Upper lobe of left lung (tissue), 6 donors: Measurements from ENCODE around the gene MT3. TPM values are rescaled to one million over a fixed set of nuclear protein-coding genes. Genes with fewer than 3 reads are reported as not detected.
"Not testable (repeated sequence)": the region's sequence is repeated elsewhere in the genome, so short reads cannot be mapped to it uniquely, and the experiment has no call there.

ENCODE experiments used
- ATAC-seq, 2 donors: fragments of 200-7000 bp; cut with Tn5 transposase; one replicate each; pipeline ENCODE4 v1.9.1; 2022; ENCODE audit warnings: mild to moderate bottlenecking in 2 of 2, moderate library complexity in 2 of 2; ENCODE audit not compliant: low FRiP score in 2 of 2
- DNase-seq, 2 donors: peaks; one replicate each; pipeline ENCODE4 v3.0.0-alpha.2; 2019 to 2020
- H3K27ac ChIP-seq, 4 donors: fragments of 200-600 bp; sonication (generic); one replicate each; pipeline ENCODE4 v1.5.1; 2016 to 2019
- H3K27me3 ChIP-seq, 4 donors: fragments of 200-600 bp; sonication (generic); one replicate each; pipeline ENCODE4 v1.5.1; 2017 to 2019
- H3K36me3 ChIP-seq, 4 donors: fragments of 200-600 bp; sonication (generic); one replicate each; pipeline ENCODE4 v1.5.1; 2016 to 2019
- H3K4me1 ChIP-seq, 4 donors: fragments of 200-600 bp; sonication (generic); one replicate each; pipeline ENCODE4 v1.5.1; 2018 to 2019
- H3K4me3 ChIP-seq, 4 donors: fragments of 200-600 bp; sonication (generic); one replicate each; pipeline ENCODE4 v1.5.1; 2017 to 2019; ENCODE audit warnings: mild to moderate bottlenecking in 2 of 4, moderate library complexity in 1 of 4
- H3K9me3 ChIP-seq, 4 donors: fragments of 200-600 bp; sonication (generic); one replicate each; pipeline ENCODE4 v1.5.1; 2018 to 2019
- CTCF ChIP-seq, 6 experiments: fragments of 450-650 bp in 4 of 6; fragments of 200-600 bp in 2 of 6; sonication (generic) in 2 of 6; IDR thresholded peaks; one replicate each; pipeline ENCODE4 v1.5.1; 2016 to 2019; ENCODE audit warnings: antibody characterized with exemption in 6 of 6
- EP300 ChIP-seq, 4 donors: sonication (generic); formaldehyde crosslinking; IDR thresholded peaks; one replicate each; pipeline ENCODE4 v1.5.1; 2017; ENCODE audit warnings: antibody characterized with exemption in 4 of 4, control low read depth in 2 of 4
- POLR2A ChIP-seq, 4 donors: fragments of 450-650 bp; IDR thresholded peaks; one replicate each; pipeline ENCODE4 v1.5.1; 2016 to 2017; ENCODE audit warnings: antibody characterized with exemption in 4 of 4, mild to moderate bottlenecking in 2 of 4
- POLR2AphosphoS5 ChIP-seq, 2 donors: sonication (generic); formaldehyde crosslinking; IDR thresholded peaks; one replicate each; pipeline ENCODE4 v1.5.1; 2017; ENCODE audit warnings: antibody characterized with exemption in 2 of 2
- WGBS, 2 donors: methylation state at CpG; one replicate each; pipeline ENCODE4 v1.1.5; 2017 to 2018; 5-methylcytosine and 5-hydroxymethylcytosine counted together
- total RNA-seq, 6 donors: library from RNA; depleted of rRNA in 4 of 6; stranded (reverse); fragments of >200 nt in 4 of 6; gene quantifications; one replicate each; pipeline versions ENCODE4 v1.1.0 to v1.2.1, GENCODE V29; 2016 to 2021
- donor health status: DM: no; HTN: no; CAD: no; lungs with moderate emphysema.
- donor health status: DM: no; HTN: yes; CAD: no; lungs with severe emphysema.

MT3 gene
- total RNA-seq, 6 donors from 2014 or later, result 1.4 to 1.5 TPM; not detected in 4

- TF ChIP-seq CTCF (IDR thresholded peaks at IDR 0.05) (peak in 4 of 6 experiments; percentile 7 to 54 (median 33)), POLR2AphosphoS5 (IDR thresholded peaks at IDR 0.05) (peak; percentile 77 to 79), EP300 (IDR thresholded peaks at IDR 0.05) (no peak), POLR2A (IDR thresholded peaks at IDR 0.05) (peak in 3 of 4 donors; percentile 37 to 64 (median 63))
- no peaks in the 10 kb centered on the region for H3K27me3 ChIP-seq
- H3K27ac ChIP-seq, result peak overlapping the region; percentile 67 to 86 (median 82)
- DNase-seq (peak; percentile 81 to 94), ATAC-seq (peak; percentile 91 to 93)
- peaks cover 5 to 16% (median 13%) of the 10 kb centered on the region in 4 donors for H3K4me1 ChIP-seq
- 7 to 16% methylated on average over 12 to 15 of the region's 41 CpGs for WGBS, 2 donors
- no peaks in the 10 kb centered on the region for H3K36me3 ChIP-seq
- H3K4me3 ChIP-seq, result peak overlapping the region; percentile 5 to 55 (median 50)
- H3K9me3 ChIP-seq, result no peaks in the 10 kb centered on the region
Observed at GRCh38 chr16:56617212-56618085, 28.1 kb downstream of the MT3 start.

GRCh38 chr16:56618138-56618537, 28.8 kb downstream of the MT3 start:
- TF ChIP-seq POLR2AphosphoS5 (IDR thresholded peaks at IDR 0.05) (no peak), EP300 (IDR thresholded peaks at IDR 0.05) (no peak), CTCF (IDR thresholded peaks at IDR 0.05) (no peak)
- H3K4me3 ChIP-seq, result peak overlapping the region in 1 of 4 donors; percentile 55
- ATAC-seq (no peak), DNase-seq (no peak)
- WGBS, 2 donors, result 83% methylated on average over 6 of the region's 6 CpGs
- H3K9me3 ChIP-seq, result no peaks in the 10 kb centered on the region
- no peaks in the 10 kb centered on the region for H3K36me3 ChIP-seq
- H3K27ac ChIP-seq, result peak overlapping the region in 3 of 4 donors; percentile 67 to 85 (median 78)
- H3K4me1 ChIP-seq, result peaks cover 5 to 16% (median 13%) of the 10 kb centered on the region in 4 donors
- H3K27me3 ChIP-seq, result no peaks in the 10 kb centered on the region

GRCh38 chr16:56620339-56620897, 31.1 kb downstream of the MT3 start:
- no peak for DNase-seq
- H3K4me3 ChIP-seq, result no peak overlapping the region
- peaks cover 0 to 2% (median under 1%) of the 10 kb centered on the region in 4 donors for H3K27me3 ChIP-seq
- no peak overlapping the region for H3K27ac ChIP-seq
- TF ChIP-seq EP300 (IDR thresholded peaks at IDR 0.05), result no peak
- no peak for TF ChIP-seq POLR2AphosphoS5 (IDR thresholded peaks at IDR 0.05)
- no peaks in the 10 kb centered on the region for H3K36me3 ChIP-seq
- peaks cover 8 to 23% (median 17%) of the 10 kb centered on the region in 4 donors for H3K4me1 ChIP-seq
- no peak for ATAC-seq
- WGBS, 2 donors, result 82 to 92% methylated on average over 7 to 8 of the region's 8 CpGs
- no peaks in the 10 kb centered on the region for H3K9me3 ChIP-seq

- not testable (repeated sequence) for H3K9me3 ChIP-seq, DNase-seq, H3K27ac ChIP-seq, H3K36me3 ChIP-seq, H3K4me3 ChIP-seq, ATAC-seq, H3K27me3 ChIP-seq
- 80 to 89% methylated on average over 3 to 4 of the region's 4 CpGs for WGBS, 2 donors
- peaks cover 8 to 34% (median 26%) of the 10 kb centered on the region in 4 donors for H3K4me1 ChIP-seq
Observed at GRCh38 chr16:56621665-56622445, 32.5 kb downstream of the MT3 start.

- not testable (repeated sequence) for DNase-seq, H3K27ac ChIP-seq, H3K4me3 ChIP-seq, H3K36me3 ChIP-seq, H3K9me3 ChIP-seq, ATAC-seq, H3K27me3 ChIP-seq
- WGBS, 2 donors, result 94 to 98% methylated on average over 5 of the region's 5 CpGs
- H3K4me1 ChIP-seq, result peaks cover 3 to 29% (median 17%) of the 10 kb centered on the region in 4 donors
Observed at GRCh38 chr16:56623184-56623583, 33.9 kb downstream of the MT3 start.

- ATAC-seq, result no peak
Observed at GRCh38 chr16:56623637-56624036, 34.3 kb downstream of the MT3 start.

More at GRCh38 chr16:56623637-56624036, 34.3 kb downstream of the MT3 start:
- DNase-seq, result no peak
- WGBS, 2 donors, result 89 to 97% methylated on average over 2 of the region's 2 CpGs
- Histone ChIP-seq H3K4me3 (no peak overlapping the region), H3K9me3 (no peaks in the 10 kb centered on the region), H3K4me1 (peaks cover 5 to 29% (median 17%) of the 10 kb centered on the region in 4 donors), H3K36me3 (no peaks in the 10 kb centered on the region), H3K27ac (no peak overlapping the region), H3K27me3 (peaks cover 0 to 4% (median 1%) of the 10 kb centered on the region in 4 donors)
- TF ChIP-seq POLR2AphosphoS5 (IDR thresholded peaks at IDR 0.05) (no peak), POLR2A (IDR thresholded peaks at IDR 0.05) (no peak), EP300 (IDR thresholded peaks at IDR 0.05) (no peak), CTCF (IDR thresholded peaks at IDR 0.05) (no peak)
